Body of pancreas (tissue), 4 donors: ENCODE data around the gene PHB1. TPM values are rescaled to one million over a fixed set of nuclear protein-coding genes. Genes with fewer than 3 reads are reported as not detected.
"Not testable (repeated sequence)": the region's sequence is repeated elsewhere in the genome, so short reads cannot be mapped to it uniquely, and the experiment has no call there.

Source experiments
- ATAC-seq: fragments of 150-250 bp; one replicate; pipeline ENCODE4 v1.9.1; 2016
- DNase-seq, 4 donors: peaks; one replicate each; pipeline ENCODE4 v3.0.0-alpha.2; 2019
- H3K27ac ChIP-seq, 4 donors: fragments of 200-600 bp; sonication (generic); 1 replicate in 3 of 4; 2 replicates in 1 of 4; pipeline versions ENCODE4 v1.5.1 to v1.6.1; 2016 to 2019; ENCODE audit warnings: mild to moderate bottlenecking in 1 of 4, mixed read lengths in 1 of 4, moderate library complexity in 1 of 4
- H3K27me3 ChIP-seq, 2 donors: fragments of 200-600 bp; sonication (generic); one replicate each; pipeline ENCODE4 v1.6.0; 2016; ENCODE audit warnings: mild to moderate bottlenecking in 1 of 2
- H3K36me3 ChIP-seq, 2 donors: fragments of 200-600 bp; sonication (generic); replicated peaks in 1 of 2; 2 replicates each; pipeline ENCODE4 v1.5.1; 2016; ENCODE audit warnings: low read depth in 2 of 2; ENCODE audit not compliant: insufficient read depth in 1 of 2
- H3K4me1 ChIP-seq: fragments of 200-600 bp; sonication (generic); one replicate; pipeline ENCODE4 v1.6.0; 2016
- H3K4me3 ChIP-seq, 2 donors: fragments of 200-600 bp; sonication (generic); 1 replicate in 1 of 2; 2 replicates in 1 of 2; pipeline ENCODE4 v1.5.1; 2016 to 2019
- H3K9me3 ChIP-seq, 3 donors: fragments of 200-600 bp; sonication (generic); 1 replicate in 2 of 3; 2 replicates in 1 of 3; pipeline ENCODE4 v1.5.1; 2016
- CTCF ChIP-seq, 7 experiments: fragments of 450-650 bp in 4 of 7; fragments of 200-600 bp in 3 of 7; sonication (generic) in 3 of 7; IDR thresholded peaks; one replicate each; pipeline ENCODE4 v1.5.1; 2016 to 2019; ENCODE audit warnings: antibody characterized with exemption in 7 of 7
- POLR2A ChIP-seq, 3 donors: fragments of 450-650 bp; IDR thresholded peaks; one replicate each; pipeline ENCODE4 v1.6.1; 2016; ENCODE audit warnings: antibody characterized with exemption in 3 of 3, mild to moderate bottlenecking in 2 of 3
- WGBS, 2 donors: methylation state at CpG; one replicate each; pipeline ENCODE4 v1.1.5; 2017; 5-methylcytosine and 5-hydroxymethylcytosine counted together
- intact Hi-C: fragments of 100-400 bp; cut with DNase I; formaldehyde crosslinking; loops from one replicate; pipeline ENCODE4 v1.15.1; 2023
- total RNA-seq, 2 donors: library from RNA; depleted of rRNA; stranded (reverse); fragments of >200 nt; gene quantifications; one replicate each; pipeline ENCODE4 v1.1.0, GENCODE V29; 2016

PHB1 gene
- total RNA-seq, 2 donors from 2014 or later: 37.1 to 38.6 TPM

GRCh38 chr17:49422714-49423113 lies 8.0 kb upstream of the PHB1 start:
- WGBS, 2 donors: 32 to 35% methylated on average over 1 of the region's 1 CpG
- no peaks in the 10 kb centered on the region for H3K27me3 ChIP-seq
- intact Hi-C loops: no loop called here
- H3K27ac ChIP-seq: no peak overlapping the region
- no peaks in the 10 kb centered on the region for H3K36me3 ChIP-seq
- DNase-seq (no peak), ATAC-seq (no peak)
- no peaks in the 10 kb centered on the region for H3K9me3 ChIP-seq
- no peaks in the 10 kb centered on the region for H3K4me1 ChIP-seq
- no peak overlapping the region for H3K4me3 ChIP-seq
- TF ChIP-seq POLR2A (IDR thresholded peaks at IDR 0.05): no peak
- TF ChIP-seq CTCF (IDR thresholded peaks at IDR 0.05): no peak

DNA sequence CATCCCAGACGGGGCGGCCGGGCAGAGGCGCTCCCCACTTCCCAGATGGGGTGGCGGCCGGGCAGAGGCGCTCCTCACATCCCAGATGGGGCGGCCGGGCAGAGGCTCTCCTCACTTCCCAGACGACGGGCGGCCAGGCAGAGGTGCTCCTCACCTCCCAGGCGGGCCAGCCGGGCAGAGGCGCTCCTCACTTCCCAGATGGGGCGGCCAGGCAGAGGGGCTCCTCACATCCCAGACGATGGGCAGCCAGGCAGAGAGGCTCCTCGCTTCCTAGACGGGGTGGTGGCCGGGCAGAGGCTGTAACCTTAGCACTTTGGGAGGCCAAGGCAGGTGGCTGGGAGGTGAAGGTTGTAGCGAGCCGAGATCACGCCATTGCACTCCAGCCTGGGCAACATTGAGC lies 5.1 kb upstream of the PHB1 start:
- H3K27ac ChIP-seq, DNase-seq, H3K27me3 ChIP-seq, intact Hi-C loops, H3K36me3 ChIP-seq, H3K4me3 ChIP-seq, H3K9me3 ChIP-seq, ATAC-seq, H3K4me1 ChIP-seq: not testable (repeated sequence)
- 91 to 93% methylated on average over 8 to 18 of the region's 23 CpGs for WGBS, 2 donors

DNA sequence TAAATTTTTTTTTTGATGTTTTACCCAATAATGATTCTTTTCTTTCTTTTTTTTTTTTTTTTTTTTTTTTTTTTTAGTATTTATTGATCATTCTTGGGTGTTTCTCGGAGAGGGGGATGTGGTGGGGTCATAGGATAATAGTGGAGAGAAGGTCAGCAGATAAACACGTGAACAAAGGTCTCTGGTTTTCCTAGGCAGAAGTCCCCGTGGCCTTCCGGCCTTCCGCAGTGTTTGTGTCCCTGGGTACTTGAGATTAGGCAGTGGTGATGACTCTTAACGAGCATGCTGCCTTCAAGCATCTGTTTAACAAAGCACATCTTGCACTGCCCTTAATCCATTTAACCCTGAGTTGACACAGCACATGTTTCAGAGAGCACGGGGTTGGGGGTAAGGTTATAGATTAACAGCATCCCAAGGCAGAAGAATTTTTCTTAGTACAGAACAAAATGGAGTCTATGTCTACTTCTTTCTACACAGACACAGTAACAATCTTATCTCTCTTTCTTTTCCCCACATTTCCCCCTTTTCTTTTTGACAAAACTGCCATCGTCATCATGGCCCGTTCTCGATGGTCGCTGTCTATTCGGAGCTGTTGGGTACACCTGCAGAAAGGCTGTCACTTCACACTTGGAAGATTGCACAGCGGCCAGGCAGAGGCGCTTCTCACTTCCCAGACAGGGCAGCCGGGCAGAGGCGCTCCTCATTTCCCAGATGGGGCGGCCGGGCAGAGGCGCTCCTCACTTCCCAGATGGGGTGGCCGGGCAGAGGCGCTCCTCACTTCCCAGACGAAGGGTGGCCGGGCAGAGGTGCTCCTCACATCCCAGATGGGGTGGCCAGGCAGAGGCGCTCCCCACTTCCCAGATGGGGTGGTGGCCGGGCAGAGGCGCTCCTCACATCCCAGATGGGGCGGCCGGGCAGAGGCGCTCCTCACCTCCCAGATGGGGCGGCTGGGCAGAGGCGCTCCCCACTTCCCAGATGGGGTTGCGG lies 4.4 kb upstream of the PHB1 start:
- 69 to 73% methylated on average over 17 to 26 of the region's 32 CpGs for WGBS, 2 donors
- intact Hi-C loops, DNase-seq: not testable (repeated sequence)

DNA sequence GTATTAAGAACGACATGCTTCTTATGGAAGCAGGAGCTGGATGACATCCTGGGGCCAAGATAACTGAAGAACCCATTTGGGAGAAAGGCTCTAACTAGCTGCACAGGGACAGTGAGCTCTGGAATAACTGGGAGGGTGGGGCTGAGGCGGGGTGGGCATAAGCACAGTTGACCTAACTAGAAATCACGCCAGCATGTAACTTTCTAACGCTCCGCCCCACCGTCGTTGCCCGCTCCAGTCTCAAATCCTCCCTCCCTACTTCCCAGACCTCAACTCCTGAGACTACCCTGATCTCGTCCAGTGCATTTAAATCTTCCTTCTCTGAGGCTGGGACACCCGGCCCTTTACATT lies 436 bp downstream of the PHB1 start:
- H3K4me1 ChIP-seq: peaks cover 16% of the 10 kb centered on the region
- no peak for ATAC-seq

More for the DNA sequence above, 4.4 kb upstream of the PHB1 start:
- H3K36me3 ChIP-seq, H3K27ac ChIP-seq, H3K27me3 ChIP-seq, H3K4me1 ChIP-seq, H3K4me3 ChIP-seq, H3K9me3 ChIP-seq, ATAC-seq: not testable (repeated sequence)

DNA sequence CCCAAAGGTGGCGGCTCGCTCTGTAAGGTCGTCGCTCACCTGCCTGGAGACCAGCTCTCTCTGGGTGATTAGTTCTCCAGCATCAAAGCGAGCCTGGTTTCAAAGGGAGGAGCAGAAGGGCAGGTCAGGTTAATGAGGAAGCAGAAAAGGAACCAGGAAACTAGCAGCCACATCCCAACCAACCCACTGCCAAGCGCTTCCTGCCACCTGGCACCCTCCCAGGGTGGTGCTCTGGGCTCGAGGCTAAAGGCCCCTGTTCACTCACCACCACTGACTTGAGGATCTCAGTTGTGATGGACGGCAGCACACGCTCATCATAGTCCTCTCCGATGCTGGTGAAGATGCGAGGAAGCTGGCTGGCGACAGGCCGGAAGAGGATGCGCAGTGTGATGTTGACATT lies 5.6 kb downstream of the PHB1 start:
- no peak for ATAC-seq
- H3K36me3 ChIP-seq: peaks cover 0 to 42% of the 10 kb centered on the region in 2 donors
- no peaks in the 10 kb centered on the region for H3K9me3 ChIP-seq
- no peak for DNase-seq
- no peak overlapping the region for H3K4me3 ChIP-seq
- H3K4me1 ChIP-seq: peaks cover 19% of the 10 kb centered on the region
- H3K27me3 ChIP-seq: no peaks in the 10 kb centered on the region
- WGBS, 2 donors: 82 to 94% methylated on average over 14 of the region's 14 CpGs
- TF ChIP-seq CTCF (IDR thresholded peaks at IDR 0.05) (no peak), POLR2A (IDR thresholded peaks at IDR 0.05) (no peak)
- intact Hi-C loops: loop anchor here (10.0 kb wide), 1 partner anchor 146 kb away; no protein-coding TSS in a partner anchor
- no peak overlapping the region for H3K27ac ChIP-seq

More for the DNA sequence above, 436 bp downstream of the PHB1 start:
- no peak for DNase-seq
- H3K9me3 ChIP-seq: peaks cover 0 to 5% (median 0%) of the 10 kb centered on the region in 3 donors
- WGBS, 2 donors: 0% methylated on average over 10 of the region's 10 CpGs
- no peaks in the 10 kb centered on the region for H3K27me3 ChIP-seq
- intact Hi-C loops: no loop called here
- TF ChIP-seq POLR2A (IDR thresholded peaks at IDR 0.05) (no peak), CTCF (IDR thresholded peaks at IDR 0.05) (no peak)
- H3K4me3 ChIP-seq: peak overlapping the region; percentile 68 to 73
- peak overlapping the region in 2 of 4 donors; percentile 20 to 38 for H3K27ac ChIP-seq
- peaks cover 0 to 12% of the 10 kb centered on the region in 2 donors for H3K36me3 ChIP-seq
